Activated CD4-positive, alpha-beta T cell treated with anti-CD3 and anti-CD28 coated beads for 24 hours (primary cell): ENCODE results near the gene PTTG2.

Experiments used
- DNase-seq, 2 donors: peaks; one replicate each; pipeline ENCODE4 v3.0.0-alpha.2; 2020; ENCODE audit warnings: low read depth in 2 of 2

PTTG2 gene

DNA sequence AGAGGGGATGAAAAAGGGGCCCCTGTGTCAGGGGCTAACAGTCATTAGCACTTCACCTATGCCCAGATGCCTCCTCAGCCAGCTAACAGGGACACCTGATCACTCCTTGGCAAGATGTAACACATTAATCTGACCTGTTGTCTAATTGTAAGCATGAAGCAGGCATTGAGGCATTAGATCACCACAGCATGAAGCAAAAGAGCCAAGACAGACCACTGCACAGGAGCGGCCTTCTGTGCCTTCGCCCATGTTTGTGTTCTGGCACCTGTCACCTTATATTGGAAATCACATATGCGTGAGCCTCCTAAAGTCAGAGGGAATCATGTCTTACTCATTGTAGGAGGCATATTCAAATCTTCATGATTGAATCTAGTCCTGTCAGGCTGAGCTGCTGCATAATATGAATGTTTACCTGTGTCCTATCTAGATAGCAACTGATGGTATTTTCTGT lies 48.4 kb downstream of the PTTG2 start:
- DNase-seq = no peak

- DNase-seq = no peak
These were observed 49.2 kb downstream of the PTTG2 start for GRCh38 chr4:38009421-38009820.

- DNase-seq = no peak
These were observed 49.8 kb downstream of the PTTG2 start for GRCh38 chr4:38009949-38010348.
